ENCODE data around the gene CDH16.
"Not testable (repeated sequence)": the region's sequence is repeated elsewhere in the genome, so short reads cannot be mapped to it uniquely, and the experiment has no call there.

CDH16 gene

DNA sequence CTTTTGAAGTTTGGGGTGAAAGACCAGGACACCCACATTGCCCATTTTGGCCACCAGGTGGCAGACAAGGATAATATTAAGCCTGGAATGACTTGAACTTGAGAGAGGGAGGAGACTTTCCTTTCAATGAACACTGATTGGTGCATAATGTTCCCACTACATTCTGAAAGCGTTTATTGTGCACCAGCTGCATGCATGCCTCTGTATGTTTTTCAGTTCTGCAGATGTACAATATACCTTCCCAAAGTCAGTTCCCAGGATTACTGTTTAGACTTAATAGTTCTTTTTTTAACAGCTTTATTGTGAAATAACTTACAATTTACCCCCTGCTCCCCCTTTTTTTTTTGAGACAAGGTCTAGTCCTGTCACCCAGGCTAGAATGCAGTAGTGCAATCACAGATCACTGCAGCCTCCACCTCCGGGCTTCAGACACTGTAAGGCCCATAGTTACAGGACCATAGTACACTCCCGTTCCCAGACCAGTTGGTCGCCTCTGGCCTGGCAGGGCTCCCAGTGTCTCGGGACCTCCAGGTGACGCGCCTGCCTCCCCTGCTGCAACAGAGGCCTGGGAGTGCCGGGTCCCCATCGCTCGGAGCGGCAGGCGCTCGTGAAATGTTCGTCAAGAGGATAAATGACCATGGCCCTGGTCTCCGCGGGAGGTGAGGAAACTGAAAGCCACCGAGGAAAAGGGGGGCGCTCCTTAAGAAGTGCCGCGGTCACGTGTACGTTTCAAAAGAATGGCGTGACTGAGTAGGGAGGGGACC lies 28.8 kb upstream of the CDH16 start:
- intact Hi-C loops (cut with DNase I), result no loop called here
- peak in 9 of 10 donors; percentile 58 to 94 (median 84) for DNase-seq

GRCh38 chr16:66946974-66947301 lies 28.3 kb upstream of the CDH16 start:
- intact Hi-C loops (cut with DNase I), result no loop called here
- DNase-seq, result no peak

- DNase-seq, result peak in 2 of 10 donors; percentile 51 to 72
- intact Hi-C loops (cut with DNase I), result no loop called here
Observed at GRCh38 chr16:66946541-66946940, 27.9 kb upstream of the CDH16 start.

DNA sequence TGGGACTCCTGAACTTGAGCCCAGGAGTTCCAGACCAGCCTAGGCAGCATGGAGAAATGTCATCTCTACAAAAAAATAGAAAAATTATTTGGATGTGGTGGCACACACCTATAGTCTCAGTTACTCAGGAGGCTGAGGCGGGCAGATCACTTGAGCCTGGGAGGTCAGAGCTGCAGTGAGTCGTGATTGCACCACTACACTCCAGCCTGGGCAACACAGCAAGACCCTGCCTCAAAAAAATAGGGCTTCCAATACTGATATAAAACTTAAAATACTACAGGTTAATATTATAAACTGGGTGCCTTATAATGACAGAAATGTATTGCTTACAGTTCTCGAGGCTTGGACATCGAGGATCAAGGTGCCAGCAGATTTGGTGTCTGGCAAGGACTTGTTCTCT lies 27.3 kb upstream of the CDH16 start:
- intact Hi-C loops (cut with DNase I), result no loop called here
- peak in 2 of 10 donors; percentile 8 to 47 for DNase-seq

GRCh38 chr16:66944971-66945370 lies 26.3 kb upstream of the CDH16 start:
- intact Hi-C loops (cut with DNase I), result not testable (repeated sequence)
- DNase-seq, result peak in 2 of 10 donors; percentile 58 to 64

- no peak for DNase-seq
- intact Hi-C loops (cut with DNase I), result no loop called here
Observed at GRCh38 chr16:66944054-66944441, 25.4 kb upstream of the CDH16 start.

- intact Hi-C loops (cut with DNase I), result no loop called here
- DNase-seq, result peak in 2 of 10 donors; percentile 62 to 68
Observed at GRCh38 chr16:66943426-66944053, 24.9 kb upstream of the CDH16 start.

GRCh38 chr16:66942981-66943380 lies 24.3 kb upstream of the CDH16 start:
- peak in 2 of 10 donors; percentile 54 to 57 for DNase-seq
- intact Hi-C loops (cut with DNase I), result no loop called here

- DNase-seq, result peak in 2 of 10 donors; percentile 37 to 52
- intact Hi-C loops (cut with DNase I), result no loop called here
Observed at GRCh38 chr16:66940236-66940635, 21.6 kb upstream of the CDH16 start.

DNA sequence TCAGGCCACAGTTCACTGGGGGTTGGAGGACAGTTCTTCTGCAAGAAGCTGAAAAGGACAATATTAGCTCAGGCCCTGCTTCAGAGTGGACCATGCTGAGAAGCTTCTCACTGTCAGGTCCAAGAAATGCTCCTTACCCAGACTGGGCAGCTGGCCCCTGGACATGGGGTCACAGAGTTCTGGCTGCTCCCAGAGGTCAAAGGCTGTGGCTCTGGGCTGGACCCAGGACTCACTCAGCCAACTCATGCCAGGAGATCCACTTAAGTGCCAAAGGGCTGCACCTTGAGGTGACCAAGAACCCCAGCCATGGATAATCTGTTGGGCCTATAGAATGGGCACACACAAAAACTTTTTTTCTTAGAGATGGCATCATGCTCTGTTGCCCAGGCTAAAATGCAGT lies 20.7 kb upstream of the CDH16 start:
- intact Hi-C loops (cut with DNase I), result no loop called here
- DNase-seq, result peak in 2 of 10 donors; percentile 13 to 42

GRCh38 chr16:66937725-66938337 lies 19.1 kb upstream of the CDH16 start:
- peak in 1 of 10 donors; percentile 42 for DNase-seq
- intact Hi-C loops (cut with DNase I), result no loop called here

DNA sequence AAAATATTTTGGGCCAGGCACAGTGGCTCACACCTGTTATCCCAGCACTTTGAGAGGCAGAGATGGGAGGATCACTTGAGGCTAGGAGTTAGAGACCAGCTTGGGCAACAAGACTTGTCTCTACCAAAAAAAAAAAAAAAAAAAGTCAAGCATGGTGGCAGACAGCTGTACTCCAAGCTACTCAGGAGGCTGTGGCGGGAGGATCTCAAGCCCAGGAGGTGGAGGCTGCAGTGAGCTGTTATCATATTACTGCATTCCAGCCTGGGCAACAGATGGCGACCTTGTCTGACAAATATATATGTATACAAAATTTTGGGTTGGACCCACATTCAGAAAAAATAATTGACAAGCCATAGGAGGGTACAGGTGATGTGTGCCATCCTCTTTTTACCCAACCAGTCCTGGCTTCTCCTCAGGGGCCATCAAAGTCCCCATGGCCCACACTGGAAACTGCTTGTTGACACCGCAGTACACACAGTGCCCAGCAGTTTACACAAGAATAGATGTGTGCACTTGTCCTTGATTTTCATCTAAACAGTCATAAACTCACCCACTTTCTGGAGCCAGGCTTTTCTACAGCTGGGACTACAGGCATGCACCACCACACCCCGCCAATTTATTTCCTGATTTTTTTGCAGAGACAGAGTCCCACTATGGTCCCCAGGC lies 18.3 kb upstream of the CDH16 start:
- intact Hi-C loops (cut with DNase I), result no loop called here
- DNase-seq, result peak in 1 of 10 donors; percentile 47

DNA sequence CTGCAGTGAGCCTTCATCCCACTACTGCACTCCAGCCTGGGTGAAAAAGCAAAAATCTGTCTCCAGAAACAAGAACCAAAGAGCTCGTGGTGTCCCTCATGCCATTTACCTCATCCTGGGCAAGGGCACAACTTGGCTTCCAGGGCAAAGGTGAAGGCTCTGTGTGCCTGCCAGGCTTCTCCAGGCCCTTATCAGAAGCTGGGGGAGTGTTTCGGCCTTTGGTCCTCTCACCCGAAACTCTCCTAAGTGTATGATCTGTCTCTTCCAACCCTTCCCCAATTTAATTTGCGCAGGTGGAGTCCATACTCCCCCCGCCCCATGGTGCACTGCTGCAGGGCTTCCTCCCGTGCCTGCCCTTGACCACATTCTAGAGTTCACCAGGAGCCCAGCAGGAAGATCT lies 17.8 kb upstream of the CDH16 start:
- peak in 2 of 10 donors; percentile 26 to 51 for DNase-seq
- intact Hi-C loops (cut with DNase I), result no loop called here

DNA sequence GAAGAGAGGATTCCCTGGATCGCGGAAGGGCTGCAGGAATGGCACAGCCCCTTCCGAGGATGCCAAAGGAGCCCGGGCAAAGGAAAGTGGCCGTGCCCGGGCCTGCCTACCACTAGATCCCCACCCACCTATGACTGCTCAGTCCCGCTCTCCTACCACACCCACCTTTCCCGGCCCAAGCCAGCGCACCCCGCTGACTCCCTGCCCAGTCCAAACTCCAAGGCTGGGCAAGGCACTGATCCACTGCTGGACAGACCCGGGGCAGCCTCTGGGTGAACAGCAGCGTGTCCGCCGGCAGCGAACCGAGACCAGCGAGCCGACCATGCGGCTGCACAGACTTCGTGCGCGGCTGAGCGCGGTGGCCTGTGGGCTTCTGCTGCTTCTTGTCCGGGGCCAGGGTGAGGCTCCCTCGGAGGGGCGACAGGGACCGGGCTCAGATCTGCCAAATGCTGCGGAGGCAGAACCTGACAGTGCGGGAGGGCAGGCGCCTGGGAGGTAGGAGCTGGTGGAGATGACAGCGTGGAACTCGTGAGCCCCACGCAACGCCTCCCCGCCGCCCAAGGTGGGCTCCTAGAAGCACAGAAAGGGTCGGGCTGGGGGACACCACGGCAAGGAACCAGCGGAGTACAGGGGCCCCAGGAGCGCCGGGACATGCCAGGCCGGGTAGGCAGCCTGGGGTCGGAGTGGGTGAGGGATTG lies 16.8 kb upstream of the CDH16 start, which contains the start of gene CES2:
TSS of gene CES2 (plus strand) at position 203 of the 698 bp plus-strand sequence. CDS start at position 323, 120 bp downstream.
- intact Hi-C loops (cut with DNase I), result no loop called here

DNA sequence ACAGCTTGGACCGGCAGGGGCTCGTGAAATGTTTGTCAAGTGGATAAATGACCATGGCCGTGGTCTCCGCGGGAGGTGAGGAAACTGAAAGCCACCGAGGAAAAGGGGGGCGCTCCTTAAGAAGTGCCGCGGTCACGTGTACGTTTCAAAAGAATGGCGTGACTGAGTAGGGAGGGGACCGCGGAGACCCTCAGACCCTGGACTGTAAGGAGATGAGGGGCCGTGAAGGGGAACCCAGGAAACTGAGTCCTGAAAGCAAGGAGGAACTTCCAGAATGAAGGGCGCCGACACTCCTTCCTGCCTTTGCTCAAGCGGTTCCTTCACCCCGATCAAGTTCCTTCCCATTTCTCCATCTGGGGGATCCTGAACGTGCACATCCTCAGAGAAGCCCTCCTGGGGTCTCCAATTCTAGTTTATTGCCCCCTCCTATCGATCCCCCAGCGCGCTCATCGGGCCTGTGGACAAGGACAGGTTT lies 16.2 kb upstream of the CDH16 start:
- DNase-seq, result peak in 2 of 10 donors; percentile 70 to 74
- intact Hi-C loops (cut with DNase I), result loop anchor here (5.0 kb wide), 1 partner anchor 38 kb away; no protein-coding TSS in a partner anchor

More for the DNA sequence above, 16.8 kb upstream of the CDH16 start, which contains the start of gene CES2:
- DNase-seq, result peak in 3 of 10 donors; percentile 71 to 87 (median 85)

- intact Hi-C loops (cut with DNase I), result loop anchor here (5.0 kb wide), 1 partner anchor 37 kb away; no protein-coding TSS in a partner anchor
- peak; percentile 76 to 98 (median 88) for DNase-seq
Observed at GRCh38 chr16:66934138-66934838, 15.6 kb upstream of the CDH16 start, which contains the start of gene CIAO2B. TSS of gene CIAO2B (minus strand) at chr16:66934402. CDS start at chr16:66934364, 38 bp downstream.

DNA sequence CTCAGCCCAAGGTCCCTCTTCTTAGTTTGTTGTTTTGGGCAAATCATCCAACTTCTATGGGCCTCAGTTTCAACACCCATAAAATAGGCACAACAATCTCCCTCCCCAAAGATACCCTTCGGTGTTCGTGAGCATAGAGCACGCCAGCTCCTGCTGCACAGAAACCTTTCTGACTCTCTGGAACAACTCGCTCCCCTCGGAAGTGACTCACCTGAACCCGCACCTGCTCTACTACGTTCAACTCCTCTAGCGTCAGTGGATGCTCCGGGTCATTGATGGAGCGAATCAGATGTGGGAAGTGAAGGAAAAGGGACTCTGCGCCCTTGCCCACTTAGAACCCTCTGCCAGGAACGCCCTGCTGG lies 15.1 kb upstream of the CDH16 start:
- no peak for DNase-seq
- intact Hi-C loops (cut with DNase I), result loop anchor here (5.0 kb wide), 1 partner anchor 36 kb away; no protein-coding TSS in a partner anchor

DNA sequence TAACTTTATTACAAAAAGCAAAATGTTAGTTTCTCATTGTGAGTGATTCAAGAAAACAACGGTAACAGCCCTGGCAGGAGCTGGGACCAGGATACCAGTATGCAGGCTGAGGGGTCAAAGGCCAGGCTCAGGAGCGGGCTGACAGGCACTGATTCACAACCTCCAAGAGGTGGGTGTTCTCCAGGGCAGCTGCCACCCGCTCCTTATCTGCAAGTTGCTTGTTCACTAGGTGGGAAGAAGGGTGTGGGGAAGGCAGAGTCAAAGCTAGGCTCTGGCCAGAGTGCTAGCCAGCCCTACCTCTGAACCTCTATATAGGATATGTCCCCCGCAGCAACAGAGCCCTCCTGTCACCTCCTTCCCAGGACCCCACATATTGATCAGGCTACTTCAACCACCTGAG lies 13.4 kb upstream of the CDH16 start:
- intact Hi-C loops (cut with DNase I), result loop anchor here (5.0 kb wide), 1 partner anchor 35 kb away; no protein-coding TSS in a partner anchor
- peak in 1 of 10 donors; percentile 20 for DNase-seq

DNA sequence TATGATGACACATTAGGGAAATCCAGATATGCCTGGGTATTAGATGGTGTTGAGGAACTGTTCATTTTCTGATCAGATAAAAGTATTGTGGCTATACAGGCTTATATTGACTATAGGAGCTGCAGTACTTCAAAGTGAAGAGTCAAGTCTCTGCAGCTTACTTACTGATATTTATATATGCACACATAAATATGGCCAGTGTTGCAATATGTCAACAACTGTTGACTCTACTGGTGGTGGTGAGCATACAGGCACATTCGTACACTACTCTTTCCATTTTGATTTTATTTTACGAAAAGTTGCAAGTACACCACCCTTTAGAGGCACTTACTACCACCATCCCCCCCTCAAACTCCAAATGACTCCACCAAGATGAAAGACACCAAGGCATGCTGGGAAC lies 13.0 kb upstream of the CDH16 start:
- no peak for DNase-seq
- intact Hi-C loops (cut with DNase I), result loop anchor here (5.0 kb wide), 1 partner anchor 34 kb away; no protein-coding TSS in a partner anchor

Measured in posterior cingulate gyrus (tissue), 11 donors.